ENCODE measurements around the gene PITPNC1. TPM values are rescaled to one million over a fixed set of nuclear protein-coding genes. Genes with fewer than 3 reads are reported as not detected.

PITPNC1 gene
- total RNA-seq, 2 donors from 2014 or later, result 10.8 to 20.4 TPM

DNA sequence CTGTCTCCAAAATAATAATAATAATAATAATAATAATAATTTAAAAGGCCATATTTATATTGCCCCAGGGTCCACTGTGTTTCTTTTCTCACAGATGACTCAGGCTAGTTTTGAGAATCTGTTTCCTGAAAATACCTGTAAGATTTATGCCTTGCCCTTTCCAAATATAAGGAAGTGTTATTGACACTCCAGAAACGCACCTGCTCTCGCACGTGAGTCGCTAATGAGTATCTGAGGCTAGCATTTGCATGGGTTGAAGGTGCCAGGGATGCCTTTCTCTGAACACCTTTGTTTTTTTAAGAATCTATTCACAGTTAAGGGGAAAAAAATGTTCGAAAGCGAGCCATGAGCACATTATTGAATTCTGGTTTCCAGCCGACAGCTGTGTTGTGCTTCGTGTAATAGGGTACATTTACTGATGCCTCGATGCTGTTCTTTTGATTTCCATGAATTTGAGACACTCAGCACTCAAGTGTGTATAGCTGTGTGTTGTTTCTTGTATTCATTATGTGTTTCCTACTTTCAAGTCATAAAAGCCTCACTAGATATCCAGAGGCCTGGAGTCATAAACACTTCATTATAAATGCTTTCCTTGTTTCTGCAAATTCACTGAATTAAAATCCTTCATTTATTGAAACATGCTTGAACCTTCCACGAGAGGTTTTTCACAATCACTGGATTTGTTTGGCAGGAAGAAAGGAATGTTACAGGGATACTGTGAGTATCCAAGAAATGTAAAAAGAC lies 295.7 kb downstream of the PITPNC1 start:
- TF ChIP-seq, protein P1, sequence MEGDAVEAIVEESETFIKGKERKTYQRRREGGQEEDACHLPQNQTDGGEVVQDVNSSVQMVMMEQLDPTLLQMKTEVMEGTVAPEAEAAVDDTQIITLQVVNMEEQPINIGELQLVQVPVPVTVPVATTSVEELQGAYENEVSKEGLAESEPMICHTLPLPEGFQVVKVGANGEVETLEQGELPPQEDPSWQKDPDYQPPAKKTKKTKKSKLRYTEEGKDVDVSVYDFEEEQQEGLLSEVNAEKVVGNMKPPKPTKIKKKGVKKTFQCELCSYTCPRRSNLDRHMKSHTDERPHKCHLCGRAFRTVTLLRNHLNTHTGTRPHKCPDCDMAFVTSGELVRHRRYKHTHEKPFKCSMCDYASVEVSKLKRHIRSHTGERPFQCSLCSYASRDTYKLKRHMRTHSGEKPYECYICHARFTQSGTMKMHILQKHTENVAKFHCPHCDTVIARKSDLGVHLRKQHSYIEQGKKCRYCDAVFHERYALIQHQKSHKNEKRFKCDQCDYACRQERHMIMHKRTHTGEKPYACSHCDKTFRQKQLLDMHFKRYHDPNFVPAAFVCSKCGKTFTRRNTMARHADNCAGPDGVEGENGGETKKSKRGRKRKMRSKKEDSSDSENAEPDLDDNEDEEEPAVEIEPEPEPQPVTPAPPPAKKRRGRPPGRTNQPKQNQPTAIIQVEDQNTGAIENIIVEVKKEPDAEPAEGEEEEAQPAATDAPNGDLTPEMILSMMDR (IDR thresholded peaks at IDR 0.05), result no peak
- intact Hi-C loops (cut with DNase I), result no loop called here
- Histone ChIP-seq H3K4me1 (no peaks in the 10 kb centered on the region), H3K27ac (no peak overlapping the region), H3K27me3 (no peaks in the 10 kb centered on the region), H3K4me3 (no peak overlapping the region), H3K9me3 (no peaks in the 10 kb centered on the region), H3K9ac (ENCODE audit: low read depth in 2 of 2, low read length in 2 of 2) (no peak overlapping the region), H3K36me3 (no peaks in the 10 kb centered on the region)
- DNase-seq, result no peak

DNA sequence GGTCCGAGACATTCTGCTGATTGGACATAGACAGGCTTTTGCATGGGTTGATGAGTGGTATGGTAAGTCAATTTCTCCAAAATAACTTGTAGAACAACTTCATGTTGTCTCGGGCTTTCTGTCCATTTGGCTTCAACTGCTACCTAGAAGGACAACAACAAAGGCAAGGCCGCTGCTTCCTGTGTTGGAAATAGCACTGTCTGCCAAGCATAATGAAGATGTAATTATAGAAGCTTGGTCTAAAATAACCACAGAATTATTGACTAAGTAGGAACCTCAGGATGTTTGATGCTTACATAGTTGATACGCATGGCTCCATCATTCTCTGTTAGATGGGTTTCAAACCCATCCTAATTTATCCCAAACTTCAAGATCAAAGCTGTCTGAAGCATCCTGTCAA lies 298.4 kb downstream of the PITPNC1 start:
- no peaks in the 10 kb centered on the region for H3K27me3 ChIP-seq
- no peaks in the 10 kb centered on the region for H3K9me3 ChIP-seq
- H3K27ac ChIP-seq, result no peak overlapping the region
- intact Hi-C loops (cut with DNase I), result no loop called here
- no peak for DNase-seq
- H3K9ac ChIP-seq (ENCODE audit: low read depth in 2 of 2, low read length in 2 of 2), result no peak overlapping the region
- H3K4me3 ChIP-seq, result no peak overlapping the region
- no peaks in the 10 kb centered on the region for H3K4me1 ChIP-seq
- no peaks in the 10 kb centered on the region for H3K36me3 ChIP-seq
- TF ChIP-seq, protein P1 (IDR thresholded peaks at IDR 0.05), result no peak

DNA sequence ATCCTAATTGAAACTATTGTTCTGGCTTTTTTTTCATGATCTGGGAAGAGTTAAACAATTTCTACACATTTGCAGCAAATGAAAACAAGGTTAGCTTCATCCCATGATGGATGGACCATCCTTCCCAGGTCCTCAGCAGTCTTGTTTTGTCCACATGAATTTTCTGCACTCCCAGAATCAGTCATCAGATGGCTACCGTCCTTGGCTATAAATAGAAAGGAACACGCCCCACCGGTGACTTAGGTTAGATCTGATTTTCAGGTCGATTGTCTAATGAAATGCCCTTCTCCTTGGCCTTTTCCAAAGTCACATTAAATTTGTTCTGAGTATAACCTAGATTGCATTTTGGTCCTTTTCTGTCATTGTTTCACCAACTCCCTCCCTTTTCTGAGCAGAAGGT lies 299.2 kb downstream of the PITPNC1 start:
- H3K9ac ChIP-seq (ENCODE audit: low read depth in 2 of 2, low read length in 2 of 2), result no peak overlapping the region
- H3K9me3 ChIP-seq, result no peaks in the 10 kb centered on the region
- H3K27me3 ChIP-seq, result no peaks in the 10 kb centered on the region
- H3K4me3 ChIP-seq, result no peak overlapping the region
- TF ChIP-seq, protein P1 (IDR thresholded peaks at IDR 0.05), result no peak
- no peaks in the 10 kb centered on the region for H3K36me3 ChIP-seq
- intact Hi-C loops (cut with DNase I), result no loop called here
- no peaks in the 10 kb centered on the region for H3K4me1 ChIP-seq
- no peak overlapping the region for H3K27ac ChIP-seq
- no peak for DNase-seq

DNA sequence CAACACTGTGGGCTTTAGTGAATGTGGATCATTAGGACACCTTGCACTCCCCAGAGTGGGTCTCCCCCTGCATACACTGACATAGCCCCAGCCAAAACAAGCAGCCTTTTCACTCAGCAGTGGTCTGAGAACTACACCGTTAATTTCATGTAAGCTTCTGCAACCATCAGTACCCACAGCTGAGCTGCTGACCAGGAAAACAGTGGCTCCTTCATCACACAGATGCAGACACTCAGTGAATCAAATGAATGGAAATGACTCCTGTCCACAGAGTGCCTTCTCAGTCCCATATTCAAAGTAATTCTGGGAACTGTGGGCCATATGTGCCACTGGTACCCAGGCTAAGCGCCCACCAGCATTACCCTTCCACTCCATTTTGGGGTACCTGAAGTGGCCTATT lies 301.3 kb downstream of the PITPNC1 start:
- Histone ChIP-seq H3K27me3 (no peaks in the 10 kb centered on the region), H3K9ac (ENCODE audit: low read depth in 2 of 2, low read length in 2 of 2) (no peak overlapping the region), H3K36me3 (no peaks in the 10 kb centered on the region), H3K4me1 (no peaks in the 10 kb centered on the region), H3K27ac (no peak overlapping the region), H3K9me3 (no peaks in the 10 kb centered on the region), H3K4me3 (no peak overlapping the region)
- no peak for DNase-seq
- TF ChIP-seq, protein P1 (IDR thresholded peaks at IDR 0.05), result no peak
- intact Hi-C loops (cut with DNase I), result no loop called here

DNA sequence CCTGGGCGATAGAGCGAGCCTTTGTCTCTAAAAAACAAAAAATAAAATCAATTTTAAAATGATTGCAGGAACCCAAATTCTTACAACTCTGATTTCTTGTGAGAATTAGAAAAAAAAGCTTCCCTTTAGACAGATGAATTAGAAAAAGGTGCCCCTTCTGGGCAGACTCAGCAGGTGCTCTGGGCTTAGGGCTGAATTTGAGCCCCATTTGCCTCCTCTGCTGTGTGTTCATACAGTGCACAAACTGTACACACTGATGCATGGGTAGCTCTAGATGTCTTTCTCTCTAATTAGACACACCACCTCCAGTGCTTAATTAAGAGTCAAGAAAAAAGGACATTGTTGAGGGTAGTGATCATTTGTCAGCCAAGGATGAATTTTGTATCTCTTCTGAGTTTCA lies 302.1 kb downstream of the PITPNC1 start:
- TF ChIP-seq, protein P1 (IDR thresholded peaks at IDR 0.05), result no peak
- H3K27me3 ChIP-seq, result no peaks in the 10 kb centered on the region
- intact Hi-C loops (cut with DNase I), result no loop called here
- H3K4me3 ChIP-seq, result no peak overlapping the region
- H3K27ac ChIP-seq, result no peak overlapping the region
- no peak overlapping the region for H3K9ac ChIP-seq (ENCODE audit: low read depth in 2 of 2, low read length in 2 of 2)
- no peaks in the 10 kb centered on the region for H3K36me3 ChIP-seq
- no peaks in the 10 kb centered on the region for H3K4me1 ChIP-seq
- no peak for DNase-seq
- no peaks in the 10 kb centered on the region for H3K9me3 ChIP-seq

All from colonic mucosa (tissue), 4 donors.